Measurements from ENCODE around the gene CA11.

Gene CA11

DNA sequence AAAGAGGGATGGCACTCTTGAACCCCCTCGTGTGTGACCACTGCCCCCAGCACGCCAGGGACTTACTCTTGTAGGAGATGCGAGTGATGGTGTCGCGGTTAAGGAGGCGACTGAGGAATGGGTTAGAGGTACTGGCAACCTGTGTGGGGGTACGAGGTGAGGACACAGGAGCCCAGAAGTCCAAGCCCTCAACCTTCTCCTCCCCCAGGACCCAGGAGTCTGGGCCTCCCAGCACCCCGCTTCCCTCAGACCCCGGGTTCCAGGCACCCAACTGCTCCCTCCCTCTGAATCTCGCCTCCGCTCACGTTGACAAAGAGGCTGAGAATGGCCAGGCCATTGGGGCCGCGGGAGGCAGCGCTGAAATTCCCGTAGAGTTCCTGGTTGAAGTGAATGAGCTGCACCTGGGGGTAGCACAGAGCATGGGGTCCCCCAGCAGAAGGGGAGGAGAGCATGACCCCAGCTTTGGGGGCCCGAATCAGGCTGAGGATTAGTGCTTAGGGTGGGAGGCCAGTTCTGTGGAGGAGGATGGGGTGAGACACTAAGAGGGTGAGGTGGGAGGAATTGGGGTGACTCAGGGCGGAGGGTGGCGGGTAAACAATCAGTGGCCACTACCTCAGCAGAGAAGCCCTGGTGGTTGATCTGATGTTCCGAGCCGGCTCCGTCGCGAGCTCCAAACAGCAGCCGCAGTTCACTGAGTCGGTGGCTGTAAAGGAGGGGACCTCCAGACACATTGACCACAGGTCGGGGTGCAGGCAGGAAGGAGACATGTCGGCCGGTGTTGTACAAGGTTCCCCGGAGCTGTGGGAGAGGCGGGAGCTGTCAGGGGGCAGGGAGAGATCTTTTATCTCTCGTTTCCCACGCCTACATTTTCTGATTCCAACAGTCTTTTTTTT lies 6.3 kb downstream of the CA11 start:
- ChIA-PET CTCF (interaction anchor here (0.8 kb wide), 1 partner anchor 9 kb away, joined by 3 read pairs; no protein-coding TSS in a partner anchor), POLR2A (no interaction called here)
- DNase-seq (ENCODE audit: extremely low spot score), result no peak
- TF ChIP-seq, protein P1, sequence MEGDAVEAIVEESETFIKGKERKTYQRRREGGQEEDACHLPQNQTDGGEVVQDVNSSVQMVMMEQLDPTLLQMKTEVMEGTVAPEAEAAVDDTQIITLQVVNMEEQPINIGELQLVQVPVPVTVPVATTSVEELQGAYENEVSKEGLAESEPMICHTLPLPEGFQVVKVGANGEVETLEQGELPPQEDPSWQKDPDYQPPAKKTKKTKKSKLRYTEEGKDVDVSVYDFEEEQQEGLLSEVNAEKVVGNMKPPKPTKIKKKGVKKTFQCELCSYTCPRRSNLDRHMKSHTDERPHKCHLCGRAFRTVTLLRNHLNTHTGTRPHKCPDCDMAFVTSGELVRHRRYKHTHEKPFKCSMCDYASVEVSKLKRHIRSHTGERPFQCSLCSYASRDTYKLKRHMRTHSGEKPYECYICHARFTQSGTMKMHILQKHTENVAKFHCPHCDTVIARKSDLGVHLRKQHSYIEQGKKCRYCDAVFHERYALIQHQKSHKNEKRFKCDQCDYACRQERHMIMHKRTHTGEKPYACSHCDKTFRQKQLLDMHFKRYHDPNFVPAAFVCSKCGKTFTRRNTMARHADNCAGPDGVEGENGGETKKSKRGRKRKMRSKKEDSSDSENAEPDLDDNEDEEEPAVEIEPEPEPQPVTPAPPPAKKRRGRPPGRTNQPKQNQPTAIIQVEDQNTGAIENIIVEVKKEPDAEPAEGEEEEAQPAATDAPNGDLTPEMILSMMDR (IDR thresholded peaks at IDR 0.05; ENCODE audit: control extremely low read depth, extremely low read depth, low read depth, missing control alignments), result no peak

DNA sequence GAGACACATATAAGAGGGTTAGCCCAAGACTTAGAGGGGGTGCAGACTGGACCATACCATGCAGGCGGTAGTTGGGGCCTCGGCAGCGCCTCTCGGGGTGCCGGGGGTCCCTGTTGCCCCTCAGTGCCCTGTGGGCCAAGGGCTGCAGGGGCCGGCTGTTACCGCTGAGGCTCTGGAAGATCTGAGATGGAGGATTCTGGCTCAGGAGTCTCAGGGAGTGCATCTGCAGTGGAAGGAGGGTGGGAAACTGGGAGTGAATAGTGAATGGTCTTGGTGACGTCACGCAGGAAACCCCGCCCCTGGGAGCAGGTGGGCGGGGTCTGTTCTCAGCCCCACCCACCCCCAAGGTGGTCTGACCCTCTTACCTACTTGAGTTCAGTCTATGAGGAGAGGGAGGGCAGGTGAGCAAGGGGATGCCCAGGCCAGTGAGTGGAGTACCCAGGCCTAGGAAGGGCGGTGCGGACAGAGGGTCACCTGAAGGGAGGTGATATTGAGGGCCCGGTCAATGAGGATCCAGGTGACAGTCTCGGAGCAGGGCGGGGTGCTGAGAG lies 7.1 kb downstream of the CA11 start:
- POLR2A ChIA-PET, result no interaction called here
- TF ChIP-seq, protein P1 (IDR thresholded peaks at IDR 0.05; ENCODE audit: control extremely low read depth, extremely low read depth, low read depth, missing control alignments), result no peak
- DNase-seq (ENCODE audit: extremely low spot score), result no peak
- CTCF ChIA-PET, result no interaction called here

- ChIA-PET POLR2A (interaction anchor here (1.2 kb wide), 1 partner anchor 19 kb away, joined by 5 read pairs; the partner anchor contains the start of genes RPL18 and SPHK2), CTCF (no interaction called here)
- DNase-seq (ENCODE audit: extremely low spot score), result peak; percentile 85
- TF ChIP-seq, protein P1 (IDR thresholded peaks at IDR 0.05; ENCODE audit: control extremely low read depth, extremely low read depth, low read depth, missing control alignments), result no peak
Observed at GRCh38 chr19:48637948-48638830, 7.8 kb downstream of the CA11 start.

DNA sequence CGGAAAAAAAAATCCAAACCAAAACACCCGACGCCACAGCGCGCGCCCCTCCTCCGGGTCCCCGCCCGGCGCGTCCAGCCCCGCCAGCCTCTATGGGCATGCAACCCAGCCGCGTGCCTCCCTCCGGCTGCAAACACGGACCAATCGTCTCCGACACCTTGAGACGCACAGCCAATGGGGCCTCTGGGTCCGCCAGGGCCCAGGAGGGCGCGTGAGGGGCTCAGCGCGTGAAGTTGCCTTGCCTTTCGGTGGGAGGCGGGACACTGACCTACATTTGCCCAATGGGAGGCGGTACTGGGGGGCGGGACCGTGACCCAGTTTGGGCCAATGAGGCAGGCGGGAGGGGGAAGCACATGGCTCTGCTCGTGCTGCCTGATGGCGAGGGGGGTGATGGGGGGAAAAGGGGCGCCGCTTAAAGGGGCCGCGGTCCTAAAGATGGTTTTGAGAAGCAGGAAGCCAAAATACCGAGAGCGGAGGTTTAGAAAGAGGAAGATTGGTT lies 8.5 kb downstream of the CA11 start:
- POLR2A ChIA-PET, result interaction anchor here (1.2 kb wide), 1 partner anchor 18 kb away, joined by 5 read pairs; the partner anchor contains the start of genes RPL18 and SPHK2
- DNase-seq (ENCODE audit: extremely low spot score), result peak; percentile 94
- CTCF ChIA-PET, result no interaction called here
- TF ChIP-seq, protein P1 (IDR thresholded peaks at IDR 0.05; ENCODE audit: control extremely low read depth, extremely low read depth, low read depth, missing control alignments), result no peak

- DNase-seq (ENCODE audit: extremely low spot score), result no peak
- TF ChIP-seq, protein P1 (IDR thresholded peaks at IDR 0.05; ENCODE audit: control extremely low read depth, extremely low read depth, low read depth, missing control alignments), result no peak
- ChIA-PET POLR2A (interaction anchor here (1.2 kb wide), 1 partner anchor 18 kb away, joined by 5 read pairs; the partner anchor contains the start of genes RPL18 and SPHK2), CTCF (interaction anchor here (0.6 kb wide), 1 partner anchor 10 kb away, joined by 3 read pairs; no protein-coding TSS in a partner anchor)
Observed at GRCh38 chr19:48636859-48637448, 9.0 kb downstream of the CA11 start, which contains the start of gene DBP. TSS of gene DBP (minus strand) at chr19:48637379. CDS start at chr19:48636994, 385 bp downstream.

All from GM10248 (cell line).